Measurements from ENCODE around the gene RAB5IF. TPM values are rescaled to one million over a fixed set of nuclear protein-coding genes. Genes with fewer than 3 reads are reported as not detected.

Gene RAB5IF
- total and polyA plus RNA-seq, 2 of the 8 experiments (the other 6 are each of a cell fraction or from before 2014, with no cell fraction given): 95.5 to 148 TPM

GRCh38 chr20:36628076-36628475 is 22.5 kb downstream of the RAB5IF start:
- Histone ChIP-seq H3K36me3 (ENCODE audit: control insufficient read depth in 2 of 4, insufficient read depth in 4 of 4, low read length in 3 of 4) (no peaks in the 10 kb centered on the region), H3K27ac (ENCODE audit: low read depth, low read length) (no peak overlapping the region), H4K5ac (ENCODE audit: insufficient read length, low read depth, low read length) (no peak overlapping the region), H3K23ac (ENCODE audit: insufficient read length) (no peak overlapping the region), H2BK5ac (ENCODE audit: low read depth, low read length) (no peak overlapping the region), H2AFZ (ENCODE audit: low read length) (no peak overlapping the region), H3K79me1 (ENCODE audit: low read depth, low read length) (no peaks in the 10 kb centered on the region), H4K8ac (ENCODE audit: extremely low read depth, insufficient read depth, low read length) (no peak overlapping the region), H4K20me1 (replicated peaks in 1 of 2; ENCODE audit: control insufficient read depth in 1 of 2, insufficient read depth in 2 of 2, low read length in 2 of 2) (no peaks in the 10 kb centered on the region), H2AK5ac (ENCODE audit: low read depth, low read length) (no peak overlapping the region), H2BK15ac (ENCODE audit: low read length) (no peak overlapping the region), H2BK20ac (ENCODE audit: low read length) (no peak overlapping the region), H3K9ac (replicated peaks in 1 of 4; ENCODE audit: extremely low read depth in 1 of 4, low read depth in 3 of 4, low read length in 3 of 4) (no peak overlapping the region), H3K23me2 (ENCODE audit: low read depth, low read length) (no peaks in the 10 kb centered on the region), H3K79me2 (ENCODE audit: control insufficient read depth in 1 of 2, insufficient read depth in 2 of 2, low read length in 2 of 2) (no peaks in the 10 kb centered on the region), H3K14ac (ENCODE audit: insufficient read length) (no peak overlapping the region), H3K18ac (ENCODE audit: extremely low read depth, low read length) (no peak overlapping the region), H3K27me3 (replicated peaks in 1 of 4; ENCODE audit: control insufficient read depth in 3 of 4, extremely low read depth in 1 of 4, insufficient read depth in 3 of 4, low read length in 3 of 4) (no peaks in the 10 kb centered on the region), H3K4me1 (replicated peaks in 1 of 4; ENCODE audit: control insufficient read depth in 3 of 4, insufficient read depth in 4 of 4, low read length in 3 of 4) (peaks cover 0 to 4% (median 1%) of the 10 kb centered on the region in 4 experiments; a peak in 3 of 7 replicates), H3K4ac (replicated peaks; ENCODE audit: insufficient read length, low read depth, low read length) (no peak overlapping the region), H3K9me3 (ENCODE audit: insufficient read depth in 2 of 2, low read depth in 1 of 2, low read length in 1 of 2) (no peaks in the 10 kb centered on the region), H3K4me3 (ENCODE audit: extremely low read depth in 1 of 4, insufficient read depth in 2 of 4, low read depth in 3 of 4, low read length in 4 of 4) (no peak overlapping the region), H3K56ac (replicated peaks; ENCODE audit: insufficient read length, low read depth, low read length) (no peak overlapping the region), H4K91ac (replicated peaks; ENCODE audit: insufficient read length, low read length) (no peak overlapping the region), H2BK12ac (ENCODE audit: low read depth, low read length) (no peak overlapping the region), H2BK120ac (replicated peaks; ENCODE audit: low read depth, low read length) (no peak overlapping the region), H3K4me2 (ENCODE audit: insufficient read depth in 1 of 2, low read depth in 2 of 2, low read length in 2 of 2) (no peak overlapping the region)
- ChIA-PET POLR2A (ENCODE audit: partially characterized antibody) (interaction anchor here (0.9 to 1.7 kb wide), 2 partner anchors 11 to 121 kb away, joined by 3 read pairs; no protein-coding TSS in a partner anchor), CTCF (ENCODE audit: partially characterized antibody) (interaction anchor here (1.6 to 9.9 kb wide), 3 partner anchors 14 to 44 kb away, joined by 3 to 92 read pairs (median 27); partner anchors contain the start of gene SLA2)
- DNase-seq (ENCODE audit: low read depth in 1 of 2, low spot score in 2 of 2) (no peak), FAIRE-seq (no peak)
- TF ChIP-seq CTBP2 (IDR thresholded peaks at IDR 0.05; ENCODE audit: borderline replicate concordance, insufficient read depth, insufficient read length, low read length) (no peak), JUN (IDR thresholded peaks at IDR 0.05; ENCODE audit: low read depth, low read length) (no peak), BRCA1 (IDR thresholded peaks at IDR 0.05; ENCODE audit: low read depth, low read length) (no peak)
- 93% methylated on average over 7 of the region's 7 CpGs; no CpG with 5 or more reads in 1 of the 2 experiments for WGBS, 2 experiments (ENCODE audit: extremely low coverage in 1 of 2, insufficient coverage in 1 of 2, insufficient read length in 1 of 2, insufficient replicate concordance in 2 of 2, low coverage in 1 of 2, low lambda C conversion rate in 2 of 2, missing lambda C conversion rate in 1 of 2)
